ENCODE data around the gene HNRNPA2B1.

HNRNPA2B1 gene

DNA sequence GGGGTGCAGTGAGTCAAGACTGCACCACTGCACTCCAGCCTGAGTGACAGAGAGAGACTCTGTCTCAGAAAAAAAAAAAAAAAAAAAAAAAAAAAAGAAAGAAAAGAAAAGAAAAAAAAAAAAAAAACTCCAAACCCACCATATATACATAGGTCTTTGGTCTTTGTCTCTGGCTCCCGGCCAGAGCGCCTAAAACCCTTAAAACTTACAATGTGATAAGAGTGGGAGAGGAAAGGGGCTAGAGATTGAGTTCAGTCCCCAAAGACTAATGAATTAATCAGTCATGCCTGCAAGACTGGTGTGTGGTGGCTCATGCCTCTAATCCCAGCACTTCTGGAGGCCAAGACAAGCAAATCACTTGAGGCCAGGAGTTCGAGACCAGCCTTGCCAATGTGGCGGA, 55.3 kb downstream of the HNRNPA2B1 start:
- no peak for DNase-seq (ENCODE audit: low read depth)

DNA sequence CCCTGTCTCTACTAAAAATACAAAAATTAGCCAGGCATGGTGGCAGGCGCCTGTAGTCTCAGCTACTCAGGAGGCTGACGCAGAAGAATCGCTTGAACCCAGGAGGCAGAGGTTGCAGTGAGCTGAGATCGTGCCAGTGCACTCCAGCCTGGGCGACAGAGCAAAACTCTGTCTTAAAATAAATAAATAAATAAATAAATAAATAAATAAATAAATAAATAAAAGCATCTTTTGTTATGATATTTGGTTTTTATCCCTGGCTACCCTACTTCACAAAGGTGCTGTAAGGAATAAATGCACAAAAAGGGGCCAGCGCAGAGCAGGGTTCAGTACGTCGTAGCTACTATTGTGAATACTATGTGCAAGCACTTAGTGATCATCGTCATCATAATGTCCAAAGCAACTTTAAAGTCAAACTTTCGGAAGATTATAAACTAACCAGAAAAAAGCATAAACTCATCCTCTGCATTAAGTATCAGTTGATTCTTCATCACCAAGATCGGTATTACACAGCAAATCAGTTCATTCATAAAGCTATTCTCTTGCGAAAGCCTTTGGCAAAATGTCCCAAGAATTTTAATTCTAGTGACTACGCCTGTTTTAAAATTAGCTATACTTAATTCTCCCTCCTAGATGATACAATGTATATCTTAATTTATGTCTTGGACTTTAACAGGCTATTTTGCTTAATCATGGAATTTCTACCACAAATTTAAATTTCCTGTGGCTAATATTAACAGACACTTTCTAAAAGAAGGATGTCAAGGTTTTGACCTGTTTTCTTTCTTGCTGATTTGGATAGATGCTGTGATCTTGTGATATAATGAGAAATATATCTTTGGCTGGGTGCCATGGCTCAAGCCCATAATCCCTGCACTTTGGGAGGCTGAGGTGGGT, 56.1 kb downstream of the HNRNPA2B1 start:
- DNase-seq (ENCODE audit: low read depth), result no peak

DNA sequence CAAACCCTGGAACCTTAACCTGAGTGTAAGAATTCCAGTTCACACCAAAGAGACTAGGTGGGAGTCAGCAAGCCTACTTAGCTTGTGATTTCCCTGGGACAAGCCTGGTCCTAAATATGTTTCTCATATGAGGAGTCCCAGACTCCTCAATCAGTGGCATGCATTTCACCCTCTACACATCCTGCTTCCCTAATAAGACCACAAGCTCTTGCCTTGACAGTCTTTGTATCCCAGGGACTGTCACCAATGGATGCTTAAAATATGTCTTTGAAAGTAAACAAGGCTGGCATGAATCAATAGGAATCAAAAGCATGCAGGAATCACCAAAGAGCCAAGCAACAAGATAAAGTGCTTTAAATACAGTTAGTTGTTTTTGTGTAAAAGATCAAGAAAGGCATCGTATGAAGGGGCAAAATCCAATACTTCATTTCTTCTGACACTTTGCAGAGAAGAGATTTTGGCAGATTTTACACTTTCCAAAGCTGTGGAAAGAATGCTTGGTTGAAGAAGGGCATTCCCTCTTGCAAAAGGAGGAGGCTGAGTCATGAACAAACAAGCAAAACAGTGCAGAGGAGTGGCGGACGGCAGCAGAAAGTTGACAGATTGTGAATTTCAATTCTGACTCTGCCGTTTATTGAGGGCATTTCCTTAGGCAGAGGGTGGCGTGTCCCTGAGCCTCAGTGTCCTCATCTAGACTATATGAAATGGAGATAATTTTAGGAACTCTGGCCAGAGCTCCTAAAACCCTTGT, 57.1 kb downstream of the HNRNPA2B1 start:
- DNase-seq (ENCODE audit: low read depth), result no peak

DNA sequence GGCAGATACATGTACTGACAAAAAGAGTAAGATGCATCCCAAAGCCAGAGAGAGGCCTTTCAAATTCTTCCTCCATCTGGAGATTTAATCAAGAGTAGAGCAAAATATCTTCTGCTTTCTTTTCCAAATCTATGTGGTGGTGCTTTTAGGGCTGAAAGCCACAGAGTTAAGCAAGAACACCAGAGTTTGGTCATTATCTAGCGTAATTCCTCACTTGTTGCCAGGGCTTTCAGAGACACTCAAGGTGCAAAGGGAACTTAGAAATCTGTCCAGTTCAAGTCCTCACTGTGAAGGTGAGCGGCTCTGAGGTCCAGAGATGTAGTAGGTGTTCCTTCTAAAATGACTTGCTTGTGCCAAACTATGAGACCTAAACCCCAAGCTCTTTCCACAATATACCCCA, 59.5 kb downstream of the HNRNPA2B1 start:
- DNase-seq (ENCODE audit: low read depth), result no peak

DNA sequence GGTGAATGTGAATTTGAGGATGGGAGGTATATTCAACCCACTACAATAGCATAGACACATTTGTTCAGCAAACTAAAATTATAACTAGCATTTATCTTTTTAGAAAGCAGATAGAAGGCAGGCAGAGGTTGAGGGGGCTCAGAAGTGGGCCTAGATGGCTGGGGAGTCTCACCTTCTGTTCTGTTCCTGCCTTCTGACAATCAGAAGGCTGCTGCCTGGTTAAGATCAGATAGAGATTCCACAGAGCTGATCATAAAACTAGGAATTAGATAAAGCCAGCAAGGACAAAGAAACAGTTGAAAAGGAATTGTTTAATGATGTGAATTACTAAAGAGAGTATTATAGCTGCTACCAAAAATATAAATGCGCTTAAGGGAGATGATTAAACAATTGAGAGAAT, 60.2 kb downstream of the HNRNPA2B1 start:
- no peak for DNase-seq (ENCODE audit: low read depth)

Data from T-helper 22 cell (primary cell).